Stimulated activated naive CD8-positive, alpha-beta T cell treated with anti-CD3 and anti-CD28 coated beads, Interleukin-15, Interleukin-2, amounts not matched to agents 100 U/mL and 50 U/mL, for 24 hours (primary cell): ENCODE measurements around the gene PRR23C.

Experiments used
- ATAC-seq: fragments of 150-1000 bp; cut with Tn5 transposase; one replicate; pipeline ENCODE4 v1.10.0; 2021
- DNase-seq: peaks from one replicate; pipeline ENCODE4 v3.0.0; 2021

PRR23C gene

GRCh38 chr3:138995706-138996105 lies 49.0 kb downstream of the PRR23C start:
- ATAC-seq = no peak
- no peak for DNase-seq
